Esophagus (tissue), 2 donors: ENCODE measurements around the gene RPH3AL. TPM values are rescaled to one million over a fixed set of nuclear protein-coding genes. Genes with fewer than 3 reads are reported as not detected.
A peak's percentile ranks its signal among the peaks of the same experiment; 100 is the strongest.

Experiments used
- H3K27ac ChIP-seq, 2 donors: one replicate each; pipeline ENCODE4 v1.5.1; 2013; ENCODE audit warnings: low read depth in 2 of 2, mild to moderate bottlenecking in 2 of 2, inconsistent platforms in 1 of 2, low read length in 1 of 2, moderate library complexity in 1 of 2
- H3K27me3 ChIP-seq, 2 donors: one replicate each; pipeline ENCODE4 v1.6.1; 2013; ENCODE audit warnings: low read length in 2 of 2, control low read depth in 1 of 2, mild to moderate bottlenecking in 1 of 2; ENCODE audit not compliant: insufficient read depth in 2 of 2, control insufficient read depth in 1 of 2
- H3K36me3 ChIP-seq, 2 donors: one replicate each; pipeline ENCODE4 v1.6.1; 2013; ENCODE audit warnings: low read length in 1 of 2; ENCODE audit not compliant: control insufficient read depth in 2 of 2, insufficient read depth in 2 of 2
- H3K4me1 ChIP-seq, 2 donors: one replicate each; pipeline ENCODE4 v1.6.1; 2013; ENCODE audit warnings: low read length in 1 of 2; ENCODE audit not compliant: control insufficient read depth in 2 of 2, insufficient read depth in 2 of 2
- H3K4me3 ChIP-seq, 2 donors: one replicate each; pipeline ENCODE4 v1.5.1; 2013; ENCODE audit warnings: low read length in 2 of 2, mild to moderate bottlenecking in 2 of 2, low read depth in 1 of 2, moderate library complexity in 1 of 2
- H3K9me3 ChIP-seq, 2 donors: one replicate each; pipeline ENCODE4 v1.6.1; 2013; ENCODE audit warnings: mild to moderate bottlenecking in 2 of 2, low read depth in 1 of 2, low read length in 1 of 2, moderate library complexity in 1 of 2; ENCODE audit not compliant: control insufficient read depth in 2 of 2, insufficient read depth in 1 of 2
- WGBS, 2 donors: extraction: QIAGEN DNeasy Blood & Tissue Kit; methylation state at CpG; one replicate each; pipeline ENCODE4 v1.1.7; 2013; 5-methylcytosine and 5-hydroxymethylcytosine counted together
- polyA plus RNA-seq, 2 donors: library from polyadenylated mRNA; stranded (reverse); fragments of 200-250 nt; gene quantifications; one replicate each; pipeline ENCODE4 v1.2.3, GENCODE V29; 2013
- donor health status: healthy with polysubstance abuse.
- donor health status: Bipolar disorder and iron deficiency.

RPH3AL gene
- polyA plus RNA-seq, 2 donors = 3.2 to 6.1 TPM

GRCh38 chr17:231966-232807 lies 120.4 kb downstream of the RPH3AL start:
- WGBS, 2 donors = 81 to 83% methylated on average over 24 of the region's 24 CpGs
- no peaks in the 10 kb centered on the region for H3K9me3 ChIP-seq
- no peaks in the 10 kb centered on the region for H3K27me3 ChIP-seq
- peaks cover 0 to 2% of the 10 kb centered on the region in 2 donors for H3K4me1 ChIP-seq
- H3K4me3 ChIP-seq = no peak overlapping the region
- H3K27ac ChIP-seq = peak overlapping the region in 1 of 2 donors; percentile 78
- no peaks in the 10 kb centered on the region for H3K36me3 ChIP-seq

- Histone ChIP-seq H3K4me1 (peaks cover 0 to 2% of the 10 kb centered on the region in 2 donors), H3K27me3 (no peaks in the 10 kb centered on the region), H3K9me3 (no peaks in the 10 kb centered on the region), H3K36me3 (no peaks in the 10 kb centered on the region), H3K4me3 (no peak overlapping the region), H3K27ac (no peak overlapping the region)
- 79 to 80% methylated on average over 16 of the region's 16 CpGs for WGBS, 2 donors
Measured at GRCh38 chr17:231191-231965, 121.2 kb downstream of the RPH3AL start.

GRCh38 chr17:230395-230770 lies 122.2 kb downstream of the RPH3AL start:
- Histone ChIP-seq H3K27ac (no peak overlapping the region), H3K36me3 (no peaks in the 10 kb centered on the region), H3K4me1 (peaks cover 0 to 6% of the 10 kb centered on the region in 2 donors), H3K27me3 (no peaks in the 10 kb centered on the region), H3K4me3 (no peak overlapping the region), H3K9me3 (no peaks in the 10 kb centered on the region)
- WGBS, 2 donors = 87 to 90% methylated on average over 7 of the region's 7 CpGs

GRCh38 chr17:229709-230394 lies 122.8 kb downstream of the RPH3AL start:
- no peaks in the 10 kb centered on the region for H3K36me3 ChIP-seq
- peaks cover 0 to 6% of the 10 kb centered on the region in 2 donors for H3K4me1 ChIP-seq
- no peak overlapping the region for H3K4me3 ChIP-seq
- WGBS, 2 donors = 89 to 90% methylated on average over 15 of the region's 15 CpGs
- H3K9me3 ChIP-seq = no peaks in the 10 kb centered on the region
- H3K27ac ChIP-seq = no peak overlapping the region
- H3K27me3 ChIP-seq = no peaks in the 10 kb centered on the region

- WGBS, 2 donors = 75% methylated on average over 8 of the region's 8 CpGs
- Histone ChIP-seq H3K27ac (peak overlapping the region in 1 of 2 donors; percentile 19), H3K4me1 (peaks cover 0 to 4% of the 10 kb centered on the region in 2 donors), H3K27me3 (no peaks in the 10 kb centered on the region), H3K36me3 (no peaks in the 10 kb centered on the region), H3K4me3 (no peak overlapping the region), H3K9me3 (no peaks in the 10 kb centered on the region)
Measured at GRCh38 chr17:228951-229708, 123.5 kb downstream of the RPH3AL start.

GRCh38 chr17:227946-228615 lies 124.5 kb downstream of the RPH3AL start:
- Histone ChIP-seq H3K4me3 (no peak overlapping the region), H3K4me1 (peaks cover 0 to 4% of the 10 kb centered on the region in 2 donors)
- 85 to 88% methylated on average over 19 of the region's 19 CpGs for WGBS, 2 donors

GRCh38 chr17:227078-227945 lies 125.3 kb downstream of the RPH3AL start:
- H3K4me3 ChIP-seq = no peak overlapping the region
- H3K36me3 ChIP-seq = no peaks in the 10 kb centered on the region
- H3K27ac ChIP-seq = no peak overlapping the region
- no peaks in the 10 kb centered on the region for H3K27me3 ChIP-seq
- no peaks in the 10 kb centered on the region for H3K9me3 ChIP-seq
- WGBS, 2 donors = 67 to 69% methylated on average over 15 of the region's 15 CpGs
- H3K4me1 ChIP-seq = peaks cover 0 to 4% of the 10 kb centered on the region in 2 donors

More at GRCh38 chr17:227946-228615, 124.5 kb downstream of the RPH3AL start:
- Histone ChIP-seq H3K9me3 (no peaks in the 10 kb centered on the region), H3K27me3 (no peaks in the 10 kb centered on the region), H3K36me3 (no peaks in the 10 kb centered on the region), H3K27ac (no peak overlapping the region)
